COLO668 (cell line): ENCODE measurements around the gene ATR.
"Not testable (repeated sequence)": the region's sequence is repeated elsewhere in the genome, so short reads cannot be mapped to it uniquely, and the experiment has no call there.

Experiments
- DNase-seq: peaks from one replicate; lab custom pipeline; 2025; ENCODE audit not compliant: unreplicated experiment; lab: John Stamatoyannopoulos, UW

ATR gene

DNA sequence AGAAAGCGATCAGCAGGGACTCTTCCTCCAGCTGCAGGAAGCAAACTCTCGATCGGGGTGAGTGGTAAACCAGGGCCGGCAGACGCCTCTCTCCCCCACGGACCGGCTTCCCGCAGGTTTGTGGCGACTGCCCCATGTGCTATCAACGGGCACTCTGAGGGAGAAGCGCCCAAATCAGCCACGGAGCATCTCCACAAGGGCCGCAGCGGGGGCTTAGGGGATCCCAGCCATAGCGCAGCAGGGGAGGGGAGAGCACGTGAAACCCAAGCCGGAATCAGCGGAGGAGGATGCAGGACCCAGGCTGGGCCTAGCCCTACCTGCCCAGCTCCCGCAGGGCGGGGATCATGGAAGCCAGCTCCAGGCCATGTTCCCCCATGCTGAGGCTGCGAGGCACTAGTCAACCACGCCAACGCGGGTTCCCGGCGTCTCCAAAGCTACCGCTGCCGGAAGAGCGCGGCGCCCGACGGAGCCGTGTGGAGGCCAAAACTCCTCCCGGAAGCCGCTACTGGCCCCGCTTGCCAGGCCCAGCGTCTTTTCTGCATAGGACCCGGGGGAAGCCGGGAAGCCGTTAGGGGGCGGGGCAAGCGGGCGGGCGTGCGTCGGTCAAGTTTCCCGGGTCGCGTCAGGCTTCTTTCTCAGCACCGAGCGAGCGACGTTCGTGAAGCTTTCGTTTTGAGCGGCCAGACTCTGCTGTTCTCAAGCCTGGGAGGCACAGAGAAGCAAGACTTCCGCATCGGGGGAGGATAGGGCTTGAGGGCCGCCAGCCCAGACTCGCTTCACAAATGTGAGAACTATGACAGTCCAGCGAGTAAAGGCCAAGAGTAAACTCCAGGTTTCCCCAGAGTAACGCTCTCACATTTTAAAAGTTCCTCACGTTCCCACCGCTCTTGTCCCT lies at the start of gene ATR:
Gene ATR, minus strand, starts transcription at position 405 of the 895 bp plus-strand sequence. Its CDS starts 29 bp downstream, at position 376.
- DNase-seq, result peak; percentile 95

GRCh38 chr3:142626971-142627370 lies 48.4 kb upstream of the ATR start:
- no peak for DNase-seq

DNA sequence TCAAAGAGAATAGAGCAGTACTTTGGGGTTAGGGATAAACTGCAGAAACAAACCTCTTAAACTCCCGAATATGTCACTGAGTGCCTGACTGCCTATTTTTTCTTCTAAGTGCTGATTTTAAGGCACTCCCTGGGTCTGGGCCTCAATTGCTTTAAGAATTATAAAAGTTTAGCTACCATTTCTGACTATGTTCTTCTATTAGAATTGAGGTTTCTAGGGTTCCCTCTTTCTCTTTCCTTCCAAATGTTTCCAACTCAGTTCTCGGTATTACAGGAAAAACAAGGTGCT lies 46.6 kb upstream of the ATR start:
- DNase-seq, result no peak

DNA sequence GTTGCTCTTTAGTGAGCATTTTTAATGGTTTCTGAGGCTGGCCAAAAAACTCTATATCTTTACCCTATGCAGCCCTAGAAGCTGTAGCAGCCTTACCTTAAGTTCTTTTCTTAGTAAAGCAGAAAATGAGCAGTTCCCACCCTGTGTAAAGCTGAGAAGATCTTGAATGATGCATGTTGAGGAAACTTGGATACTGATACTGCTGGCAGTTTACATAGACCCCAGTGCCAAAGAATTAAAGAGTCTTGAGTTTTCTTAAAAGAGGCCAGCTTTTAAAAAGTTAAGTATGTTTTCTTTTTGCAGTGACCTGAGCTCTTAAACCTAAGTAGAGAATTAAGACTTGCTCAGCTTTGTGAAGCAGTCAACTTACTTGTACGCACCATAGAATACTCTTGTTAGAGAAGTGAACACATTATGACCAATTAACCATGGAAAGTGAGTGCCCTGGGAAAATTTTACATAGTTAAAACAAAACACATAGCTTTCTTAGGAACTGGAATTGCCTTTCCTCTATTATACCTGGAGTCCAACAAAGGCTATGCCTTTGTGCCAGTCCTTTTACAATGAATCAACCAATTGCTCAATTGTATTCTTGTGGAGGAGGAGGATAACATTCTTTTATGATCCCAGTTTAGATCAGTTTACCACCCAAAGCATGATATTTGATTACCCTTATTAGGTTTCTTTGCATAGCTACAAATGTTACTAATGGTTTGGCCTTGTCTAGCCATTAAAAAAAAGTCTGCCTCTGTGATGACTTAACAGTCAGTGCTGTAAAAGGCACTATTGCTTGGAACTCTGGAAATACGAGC lies 46.0 kb upstream of the ATR start:
- DNase-seq, result no peak

GRCh38 chr3:142623194-142623593 lies 44.7 kb upstream of the ATR start:
- DNase-seq, result no peak

- DNase-seq, result no peak
Observed at GRCh38 chr3:142622405-142622804, 43.9 kb upstream of the ATR start.

- peak; percentile 56 for DNase-seq
Observed at GRCh38 chr3:142618917-142619461, 40.5 kb upstream of the ATR start.

- DNase-seq, result no peak
Observed at GRCh38 chr3:142615171-142615570, 36.6 kb upstream of the ATR start.

- DNase-seq, result no peak
Observed at GRCh38 chr3:142614059-142614626, 35.6 kb upstream of the ATR start.

DNA sequence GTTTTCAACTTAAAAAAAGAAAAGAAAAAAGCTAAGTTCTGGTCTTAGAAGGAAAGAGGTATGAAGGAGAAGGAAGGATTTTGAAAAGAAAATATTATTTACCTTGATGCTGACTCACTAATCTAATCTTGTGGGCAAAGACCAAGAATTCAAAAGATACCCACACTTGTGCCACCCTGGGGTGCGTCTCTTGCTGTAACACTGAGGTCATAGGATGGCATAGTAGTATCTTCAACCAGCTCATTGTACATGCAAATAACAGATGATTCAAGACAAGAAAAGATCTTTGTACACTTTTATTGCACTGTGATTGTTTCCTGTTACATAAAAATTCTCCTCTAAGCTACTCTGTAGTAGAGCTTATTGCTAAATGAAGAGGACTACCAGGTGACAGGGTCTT lies 35.0 kb upstream of the ATR start:
- no peak for DNase-seq

GRCh38 chr3:142611206-142611605 lies 32.7 kb upstream of the ATR start:
- no peak for DNase-seq

GRCh38 chr3:142609136-142609535 lies 30.6 kb upstream of the ATR start:
- no peak for DNase-seq

DNA sequence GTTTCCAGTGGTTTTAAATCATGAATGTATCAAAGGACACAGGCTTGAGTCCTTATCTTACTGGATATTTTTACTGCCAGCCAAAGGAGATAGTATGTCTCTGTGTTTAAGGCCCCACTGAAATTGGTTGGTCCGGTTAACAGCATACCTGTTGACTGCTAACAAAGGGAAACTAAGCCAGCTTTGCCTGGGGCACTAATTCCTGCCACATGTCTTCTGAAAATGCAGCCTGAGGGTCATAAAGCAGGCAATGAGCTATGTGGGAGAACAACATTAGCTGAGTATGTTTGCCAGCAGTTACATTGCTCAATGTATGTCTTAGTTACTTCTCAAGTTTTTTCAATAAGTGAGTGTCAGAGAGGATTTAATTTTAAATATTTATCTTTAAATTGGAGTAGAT lies 30.1 kb upstream of the ATR start:
- no peak for DNase-seq

- no peak for DNase-seq
Observed at GRCh38 chr3:142604940-142605339, 26.4 kb upstream of the ATR start.

DNA sequence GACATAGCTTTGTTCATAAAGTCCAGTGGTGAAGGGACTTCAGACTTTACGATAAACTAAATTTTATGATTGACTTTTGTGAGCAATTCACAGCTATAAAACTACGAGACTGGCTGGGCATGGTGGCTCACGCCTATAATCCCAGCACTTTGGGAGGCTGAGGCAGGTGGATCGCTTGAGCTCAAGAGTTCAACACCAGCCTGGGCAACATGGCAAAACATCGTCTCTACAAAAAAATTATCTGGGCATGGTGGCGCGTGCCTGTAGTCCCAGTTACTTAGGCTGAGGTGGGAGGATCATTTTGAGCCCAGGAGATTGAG lies 24.8 kb upstream of the ATR start:
- not testable (repeated sequence) for DNase-seq

DNA sequence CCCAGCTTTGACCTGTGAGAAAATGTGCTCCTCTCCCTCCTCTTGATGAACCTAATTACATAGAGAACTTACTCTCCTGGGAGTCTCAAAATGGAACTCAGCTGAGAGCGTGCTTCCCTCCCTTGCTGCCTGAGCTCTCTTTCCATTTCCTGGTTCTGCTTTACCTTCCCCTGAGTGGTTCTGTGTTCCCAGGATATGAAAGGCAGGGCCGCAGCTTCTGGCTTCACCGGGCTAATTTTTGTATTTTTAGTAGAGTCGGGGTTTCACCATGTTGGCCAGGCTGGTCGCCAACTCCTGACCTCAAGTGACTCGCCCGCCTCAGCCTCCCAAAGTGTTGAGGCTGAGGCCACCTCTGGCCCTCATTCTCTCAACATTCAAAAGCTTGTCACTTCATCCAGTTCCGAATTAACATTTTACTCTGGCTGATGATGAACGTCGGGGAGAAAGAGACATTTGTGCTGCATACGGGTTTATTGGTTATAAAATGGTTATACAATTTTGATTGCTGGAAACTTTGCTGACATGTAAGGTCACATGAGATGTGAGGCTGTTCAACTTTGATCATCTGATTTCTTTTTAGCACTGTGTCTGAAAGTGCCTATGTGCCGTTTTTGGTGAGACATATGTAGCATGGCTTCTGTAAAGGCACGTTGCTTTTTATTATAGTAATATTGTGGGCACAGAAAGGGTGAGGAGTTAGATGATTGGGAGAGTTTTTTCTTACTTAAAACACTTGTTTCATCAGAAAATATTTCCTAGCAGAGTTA lies 24.3 kb upstream of the ATR start:
- DNase-seq, result no peak

- no peak for DNase-seq
Observed at GRCh38 chr3:142601713-142602112, 23.2 kb upstream of the ATR start.

GRCh38 chr3:142597906-142598305 lies 19.4 kb upstream of the ATR start:
- DNase-seq, result no peak

- DNase-seq, result no peak
Observed at GRCh38 chr3:142596726-142597088, 18.2 kb upstream of the ATR start.

GRCh38 chr3:142595951-142596725 lies 17.6 kb upstream of the ATR start, which contains the start of gene PLS1:
PLS1 (plus strand) TSS chr3:142596393; CDS start chr3:142664238, 67,845 bp downstream.
- DNase-seq, result peak; percentile 87
